ENCODE results near the gene CASKIN2.
"Not testable (repeated sequence)": the region's sequence is repeated elsewhere in the genome, so short reads cannot be mapped to it uniquely, and the experiment has no call there.

The CASKIN2 gene

DNA sequence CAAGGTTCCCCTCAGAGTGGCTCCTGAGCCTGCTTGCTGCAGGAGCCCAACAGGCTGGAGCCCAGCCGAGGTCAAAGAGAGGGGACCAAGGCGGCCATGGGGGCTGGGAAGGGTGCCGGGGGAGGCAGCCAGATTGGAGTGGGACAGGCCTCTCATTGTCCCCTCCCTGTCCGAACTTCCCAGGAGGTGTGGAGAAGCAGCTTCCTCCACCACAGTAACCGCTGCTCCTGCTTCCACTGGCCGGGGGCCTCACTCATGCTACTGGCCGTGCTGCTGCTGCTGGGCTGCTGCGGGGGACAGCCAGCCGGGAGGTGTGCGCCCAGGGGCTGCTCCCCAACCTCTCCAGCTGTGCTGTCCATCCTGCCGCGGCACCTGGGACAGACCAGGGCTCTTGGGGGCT, 29.6 kb downstream of the CASKIN2 start:
- DNase-seq (ENCODE audit: low read depth), result no peak
- TF ChIP-seq, protein P1, sequence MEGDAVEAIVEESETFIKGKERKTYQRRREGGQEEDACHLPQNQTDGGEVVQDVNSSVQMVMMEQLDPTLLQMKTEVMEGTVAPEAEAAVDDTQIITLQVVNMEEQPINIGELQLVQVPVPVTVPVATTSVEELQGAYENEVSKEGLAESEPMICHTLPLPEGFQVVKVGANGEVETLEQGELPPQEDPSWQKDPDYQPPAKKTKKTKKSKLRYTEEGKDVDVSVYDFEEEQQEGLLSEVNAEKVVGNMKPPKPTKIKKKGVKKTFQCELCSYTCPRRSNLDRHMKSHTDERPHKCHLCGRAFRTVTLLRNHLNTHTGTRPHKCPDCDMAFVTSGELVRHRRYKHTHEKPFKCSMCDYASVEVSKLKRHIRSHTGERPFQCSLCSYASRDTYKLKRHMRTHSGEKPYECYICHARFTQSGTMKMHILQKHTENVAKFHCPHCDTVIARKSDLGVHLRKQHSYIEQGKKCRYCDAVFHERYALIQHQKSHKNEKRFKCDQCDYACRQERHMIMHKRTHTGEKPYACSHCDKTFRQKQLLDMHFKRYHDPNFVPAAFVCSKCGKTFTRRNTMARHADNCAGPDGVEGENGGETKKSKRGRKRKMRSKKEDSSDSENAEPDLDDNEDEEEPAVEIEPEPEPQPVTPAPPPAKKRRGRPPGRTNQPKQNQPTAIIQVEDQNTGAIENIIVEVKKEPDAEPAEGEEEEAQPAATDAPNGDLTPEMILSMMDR (conservative IDR thresholded peaks at IDR 0.05; ENCODE audit: low read depth, low read length), result no peak
- no peak overlapping the region for H3K4me3 ChIP-seq (ENCODE audit: low read depth, low read length)

- H3K4me3 ChIP-seq (ENCODE audit: low read depth, low read length), result no peak overlapping the region
- DNase-seq (ENCODE audit: low read depth), result no peak
- TF ChIP-seq, protein P1 (conservative IDR thresholded peaks at IDR 0.05; ENCODE audit: low read depth, low read length), result no peak
Observed at GRCh38 chr17:75482098-75482942, 33.0 kb downstream of the CASKIN2 start.

- TF ChIP-seq, protein P1 (conservative IDR thresholded peaks at IDR 0.05; ENCODE audit: low read depth, low read length), result no peak
- DNase-seq (ENCODE audit: low read depth), result no peak
- H3K4me3 ChIP-seq (ENCODE audit: low read depth, low read length), result no peak overlapping the region
Observed at GRCh38 chr17:75481194-75482068, 33.9 kb downstream of the CASKIN2 start.

GRCh38 chr17:75480281-75480680, 35.1 kb downstream of the CASKIN2 start:
- TF ChIP-seq, protein P1 (conservative IDR thresholded peaks at IDR 0.05; ENCODE audit: low read depth, low read length), result no peak
- no peak overlapping the region for H3K4me3 ChIP-seq (ENCODE audit: low read depth, low read length)
- no peak for DNase-seq (ENCODE audit: low read depth)

- DNase-seq (ENCODE audit: low read depth), result peak; percentile 59
- H3K4me3 ChIP-seq (ENCODE audit: low read depth, low read length), result no peak overlapping the region
- TF ChIP-seq, protein P1 (conservative IDR thresholded peaks at IDR 0.05; ENCODE audit: low read depth, low read length), result no peak
Observed at GRCh38 chr17:75478508-75478907, 36.8 kb downstream of the CASKIN2 start.

DNA sequence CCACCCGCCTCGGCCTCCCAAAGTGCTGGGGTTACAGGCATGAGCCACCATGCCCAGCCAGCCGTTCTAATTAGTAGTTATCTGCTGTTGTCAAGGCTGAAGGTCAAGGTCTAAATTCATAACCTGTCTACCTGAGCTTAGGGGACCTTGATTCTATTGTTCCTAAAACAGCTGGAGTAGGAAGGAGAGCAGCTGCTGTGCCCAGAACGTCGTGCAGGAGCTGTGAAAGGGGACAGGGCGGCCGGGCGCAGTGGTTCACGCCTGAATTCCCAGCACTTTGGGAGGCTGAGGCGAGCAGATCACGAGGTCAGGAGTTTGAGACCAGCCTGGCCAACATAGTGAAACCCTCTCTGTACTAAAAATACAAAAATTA, 37.9 kb downstream of the CASKIN2 start:
- not testable (repeated sequence) for H3K4me3 ChIP-seq (ENCODE audit: low read depth, low read length)

DNA sequence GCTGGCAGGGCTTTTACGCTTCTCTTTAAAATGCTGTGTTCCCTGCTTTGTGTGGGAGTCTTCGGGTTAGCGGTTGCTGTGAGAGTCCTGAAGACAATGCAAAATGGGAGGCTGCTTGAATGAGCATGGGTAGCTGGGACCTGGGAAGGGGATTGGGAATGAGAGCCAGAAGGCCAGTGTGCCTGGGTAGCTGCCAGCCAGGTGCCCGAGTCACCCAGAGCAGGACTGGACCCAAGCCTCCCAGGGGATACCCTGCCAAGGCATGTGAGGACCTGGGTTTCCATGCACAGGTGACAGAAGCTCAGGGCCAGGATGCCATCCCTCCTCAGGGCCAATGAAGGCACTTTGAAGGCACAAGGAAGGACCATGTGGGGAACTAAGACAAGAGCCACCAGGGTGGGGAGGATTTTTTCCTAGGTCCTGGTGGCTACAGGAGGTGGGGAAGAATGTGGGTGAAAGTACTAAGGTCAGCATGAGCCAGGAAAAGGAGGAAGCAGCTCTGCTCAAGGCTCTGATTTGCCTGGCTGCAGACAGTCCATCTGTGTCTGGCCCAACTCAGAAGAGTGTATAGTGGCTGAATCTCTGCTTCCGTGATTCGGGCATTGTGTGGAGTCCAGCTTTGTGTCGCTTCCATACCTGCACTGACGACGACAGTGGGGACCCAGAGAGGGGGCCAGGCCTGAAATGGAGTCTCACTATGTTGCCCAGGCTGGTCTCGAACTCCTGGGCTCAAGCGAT, 38.4 kb downstream of the CASKIN2 start:
- no peak overlapping the region for H3K4me3 ChIP-seq (ENCODE audit: low read depth, low read length)
- DNase-seq (ENCODE audit: low read depth), result no peak
- TF ChIP-seq, protein P1 (conservative IDR thresholded peaks at IDR 0.05; ENCODE audit: low read depth, low read length), result no peak

More for the DNA sequence above, 37.9 kb downstream of the CASKIN2 start:
- not testable (repeated sequence) for DNase-seq (ENCODE audit: low read depth)

All from choroid plexus epithelial cell (primary cell).